Measurements from ENCODE around the gene PRUNE1. TPM values are rescaled to one million over a fixed set of nuclear protein-coding genes. Genes with fewer than 3 reads are reported as not detected.
A peak's percentile ranks its signal among the peaks of the same experiment; 100 is the strongest.

Gene PRUNE1
- total RNA-seq (44.1 and 51.6 TPM in 2 replicates), polyA plus RNA-seq (52.2 and 67.3 TPM in 2 replicates)

- peaks cover 55% of the 10 kb centered on the region for H3K4me1 ChIP-seq (ENCODE audit: low read depth)
- H3K27ac ChIP-seq = peak within 1 kb of the TSS; percentile 56
- no peaks in the 10 kb centered on the region for H3K36me3 ChIP-seq
- TF ChIP-seq CTCF (IDR thresholded peaks at IDR 0.05; ENCODE audit: low read depth, low read length) = no peak
- H3K27me3 ChIP-seq = no peaks in the 10 kb centered on the region
- peak; percentile 97 to 98 for DNase-seq (ENCODE audit: low read depth in 1 of 2, low spot score in 1 of 2)
- H3K4me3 ChIP-seq = peak within 1 kb of the TSS; percentile 59
- no peaks in the 10 kb centered on the region for H3K9me3 ChIP-seq (ENCODE audit: low read depth)
Observed at GRCh38 chr1:151008244-151009205, at the start of gene PRUNE1. TSS of gene PRUNE1 (plus strand) at chr1:151008449. CDS start at chr1:151008633, 184 bp downstream.

- H3K27ac ChIP-seq = no peak overlapping the region
- peaks cover 49% of the 10 kb centered on the region for H3K36me3 ChIP-seq
- no peak for DNase-seq (ENCODE audit: low read depth in 1 of 2, low spot score in 1 of 2)
- H3K27me3 ChIP-seq = no peaks in the 10 kb centered on the region
- H3K4me3 ChIP-seq = no peak overlapping the region
- no peak for TF ChIP-seq CTCF (IDR thresholded peaks at IDR 0.05; ENCODE audit: low read depth, low read length)
- H3K4me1 ChIP-seq (ENCODE audit: low read depth) = peaks cover 5% of the 10 kb centered on the region
- H3K9me3 ChIP-seq (ENCODE audit: low read depth) = no peaks in the 10 kb centered on the region
Observed at GRCh38 chr1:150960646-150961045, 47.6 kb upstream of the PRUNE1 start.

GRCh38 chr1:150961756-150962155 is 46.5 kb upstream of the PRUNE1 start:
- peaks cover 5% of the 10 kb centered on the region for H3K4me1 ChIP-seq (ENCODE audit: low read depth)
- no peak for TF ChIP-seq CTCF (IDR thresholded peaks at IDR 0.05; ENCODE audit: low read depth, low read length)
- peak overlapping the region; percentile 31 for H3K27ac ChIP-seq
- DNase-seq (ENCODE audit: low read depth in 1 of 2, low spot score in 1 of 2) = no peak
- H3K36me3 ChIP-seq = peaks cover 60% of the 10 kb centered on the region
- no peaks in the 10 kb centered on the region for H3K9me3 ChIP-seq (ENCODE audit: low read depth)
- H3K27me3 ChIP-seq = no peaks in the 10 kb centered on the region
- no peak overlapping the region for H3K4me3 ChIP-seq

- H3K27me3 ChIP-seq = no peaks in the 10 kb centered on the region
- no peak overlapping the region for H3K4me3 ChIP-seq
- no peak for DNase-seq (ENCODE audit: low read depth in 1 of 2, low spot score in 1 of 2)
- no peaks in the 10 kb centered on the region for H3K9me3 ChIP-seq (ENCODE audit: low read depth)
- TF ChIP-seq CTCF (IDR thresholded peaks at IDR 0.05; ENCODE audit: low read depth, low read length) = no peak
- H3K4me1 ChIP-seq (ENCODE audit: low read depth) = peaks cover 5% of the 10 kb centered on the region
- peaks cover 67% of the 10 kb centered on the region for H3K36me3 ChIP-seq
- peak overlapping the region; percentile 31 for H3K27ac ChIP-seq
Observed at GRCh38 chr1:150963321-150964163, 44.7 kb upstream of the PRUNE1 start.

GRCh38 chr1:150964164-150964489 is 44.1 kb upstream of the PRUNE1 start:
- Histone ChIP-seq H3K4me3 (no peak overlapping the region), H3K4me1 (ENCODE audit: low read depth) (peaks cover 5% of the 10 kb centered on the region), H3K27me3 (no peaks in the 10 kb centered on the region), H3K9me3 (ENCODE audit: low read depth) (no peaks in the 10 kb centered on the region), H3K36me3 (peaks cover 70% of the 10 kb centered on the region), H3K27ac (peak overlapping the region; percentile 23)
- DNase-seq (ENCODE audit: low read depth in 1 of 2, low spot score in 1 of 2) = no peak
- TF ChIP-seq CTCF (IDR thresholded peaks at IDR 0.05; ENCODE audit: low read depth, low read length) = no peak

All from cardiac muscle cell (in vitro differentiated cells and primary cell).